ENCODE data around the gene MAML2. TPM values are rescaled to one million over a fixed set of nuclear protein-coding genes. Genes with fewer than 3 reads are reported as not detected.

Gene MAML2
- total and polyA plus RNA-seq, 4 donors: 0.56 to 2.1 (median 1.4) TPM

- WGBS: 83% methylated on average over 3 of the region's 3 CpGs
- no peak overlapping the region for H3K27ac ChIP-seq (ENCODE audit: low read depth in 1 of 2, low read length in 2 of 2)
- no peak overlapping the region for H3K9ac ChIP-seq (ENCODE audit: low read depth in 1 of 2, low read length in 2 of 2)
- TF ChIP-seq SP1 (IDR thresholded peaks at IDR 0.05): no peak
- TF ChIP-seq JUND (IDR thresholded peaks at IDR 0.05): no peak
- TF ChIP-seq YY1 (IDR thresholded peaks at IDR 0.05): no peak
- TF ChIP-seq TAF1 (conservative IDR thresholded peaks at IDR 0.05): no peak
- no peak for TF ChIP-seq REST (IDR thresholded peaks at IDR 0.05)
- TF ChIP-seq HNF4G (IDR thresholded peaks at IDR 0.05): no peak
- no peak for TF ChIP-seq NR2F2 (IDR thresholded peaks at IDR 0.05)
- TF ChIP-seq MAX (IDR thresholded peaks at IDR 0.05): no peak
- no peak for TF ChIP-seq FOXA2 (IDR thresholded peaks at IDR 0.05)
- no peak for TF ChIP-seq EGR1 (IDR thresholded peaks at IDR 0.05; ENCODE audit: low read depth in 2 of 2)
- TF ChIP-seq RAD21 (IDR thresholded peaks at IDR 0.05): no peak
- TF ChIP-seq FOXA1 (IDR thresholded peaks at IDR 0.05): no peak
- no peak for TF ChIP-seq ZBTB33 (IDR thresholded peaks at IDR 0.05)
- no peak for TF ChIP-seq RXRA (IDR thresholded peaks at IDR 0.05)
- no peak for TF ChIP-seq ATF3 (IDR thresholded peaks at IDR 0.05)
- no peak for DNase-seq (ENCODE audit: low spot score)
- no peaks in the 10 kb centered on the region for H3K9me3 ChIP-seq (ENCODE audit: control insufficient read depth in 4 of 4, low read length in 3 of 4)
- no peaks in the 10 kb centered on the region for H3K36me3 ChIP-seq (ENCODE audit: control insufficient read depth in 4 of 4, insufficient read depth in 3 of 4, low read depth in 1 of 4, low read length in 3 of 4)
- no peak overlapping the region for H3K4me3 ChIP-seq (ENCODE audit: low read depth in 1 of 3, low read length in 3 of 3)
- no peaks in the 10 kb centered on the region for H3K4me1 ChIP-seq (ENCODE audit: control insufficient read depth in 4 of 4, insufficient read depth in 4 of 4, low read length in 3 of 4)
- no peaks in the 10 kb centered on the region for H3K27me3 ChIP-seq (ENCODE audit: control insufficient read depth in 4 of 4, insufficient read depth in 4 of 4, low read length in 3 of 4)
These were observed 236.3 kb downstream of the MAML2 start for GRCh38 chr11:96106645-96107044.

GRCh38 chr11:96105944-96106343 lies 237.1 kb downstream of the MAML2 start:
- Histone ChIP-seq H3K9me3 (ENCODE audit: control insufficient read depth in 4 of 4, low read length in 3 of 4) (no peaks in the 10 kb centered on the region), H3K4me1 (ENCODE audit: control insufficient read depth in 4 of 4, insufficient read depth in 4 of 4, low read length in 3 of 4) (no peaks in the 10 kb centered on the region), H3K4me3 (ENCODE audit: low read depth in 1 of 3, low read length in 3 of 3) (no peak overlapping the region), H3K27me3 (ENCODE audit: control insufficient read depth in 4 of 4, insufficient read depth in 4 of 4, low read length in 3 of 4) (no peaks in the 10 kb centered on the region), H3K9ac (ENCODE audit: low read depth in 1 of 2, low read length in 2 of 2) (no peak overlapping the region), H3K27ac (ENCODE audit: low read depth in 1 of 2, low read length in 2 of 2) (no peak overlapping the region), H3K36me3 (ENCODE audit: control insufficient read depth in 4 of 4, insufficient read depth in 3 of 4, low read depth in 1 of 4, low read length in 3 of 4) (no peaks in the 10 kb centered on the region)
- 66% methylated on average over 1 of the region's 1 CpG for WGBS
- no peak for DNase-seq (ENCODE audit: low spot score)
- no peak for TF ChIP-seq EGR1 (IDR thresholded peaks at IDR 0.05; ENCODE audit: low read depth in 2 of 2)
- TF ChIP-seq TAF1 (conservative IDR thresholded peaks at IDR 0.05): no peak
- TF ChIP-seq SP1 (IDR thresholded peaks at IDR 0.05): no peak
- no peak for TF ChIP-seq FOXA2 (IDR thresholded peaks at IDR 0.05)
- no peak for TF ChIP-seq ZBTB33 (IDR thresholded peaks at IDR 0.05)
- TF ChIP-seq JUND (IDR thresholded peaks at IDR 0.05): no peak
- no peak for TF ChIP-seq MAX (IDR thresholded peaks at IDR 0.05)
- TF ChIP-seq FOXA1 (IDR thresholded peaks at IDR 0.05): no peak
- TF ChIP-seq ATF3 (IDR thresholded peaks at IDR 0.05): no peak
- TF ChIP-seq HNF4G (IDR thresholded peaks at IDR 0.05): no peak
- no peak for TF ChIP-seq RAD21 (IDR thresholded peaks at IDR 0.05)
- TF ChIP-seq NR2F2 (IDR thresholded peaks at IDR 0.05): no peak

All from liver (tissue), 9 donors.